Measurements from ENCODE around the gene PHLPP1.
"Not testable (repeated sequence)": the region's sequence is repeated elsewhere in the genome, so short reads cannot be mapped to it uniquely, and the experiment has no call there.

Gene PHLPP1

DNA sequence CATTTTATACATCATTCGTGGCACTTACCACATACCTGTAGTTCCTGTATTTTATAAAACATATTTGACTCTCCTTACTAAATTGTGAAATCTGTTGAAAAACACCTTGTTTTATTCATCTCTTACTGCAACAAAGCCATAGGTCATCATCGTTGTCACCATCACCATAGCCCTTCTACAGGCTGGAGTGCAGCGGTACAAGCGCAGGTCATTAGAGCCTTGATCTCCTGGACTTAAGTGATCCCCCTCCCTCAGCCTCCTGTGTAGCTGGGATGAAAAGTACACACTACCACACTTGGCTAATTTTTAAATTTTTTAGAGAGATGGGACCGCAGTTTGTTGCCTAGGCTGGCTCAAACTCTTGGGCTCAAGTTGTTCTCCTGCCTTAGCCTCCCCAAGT, 184.2 kb downstream of the PHLPP1 start:
- DNase-seq, result no peak

DNA sequence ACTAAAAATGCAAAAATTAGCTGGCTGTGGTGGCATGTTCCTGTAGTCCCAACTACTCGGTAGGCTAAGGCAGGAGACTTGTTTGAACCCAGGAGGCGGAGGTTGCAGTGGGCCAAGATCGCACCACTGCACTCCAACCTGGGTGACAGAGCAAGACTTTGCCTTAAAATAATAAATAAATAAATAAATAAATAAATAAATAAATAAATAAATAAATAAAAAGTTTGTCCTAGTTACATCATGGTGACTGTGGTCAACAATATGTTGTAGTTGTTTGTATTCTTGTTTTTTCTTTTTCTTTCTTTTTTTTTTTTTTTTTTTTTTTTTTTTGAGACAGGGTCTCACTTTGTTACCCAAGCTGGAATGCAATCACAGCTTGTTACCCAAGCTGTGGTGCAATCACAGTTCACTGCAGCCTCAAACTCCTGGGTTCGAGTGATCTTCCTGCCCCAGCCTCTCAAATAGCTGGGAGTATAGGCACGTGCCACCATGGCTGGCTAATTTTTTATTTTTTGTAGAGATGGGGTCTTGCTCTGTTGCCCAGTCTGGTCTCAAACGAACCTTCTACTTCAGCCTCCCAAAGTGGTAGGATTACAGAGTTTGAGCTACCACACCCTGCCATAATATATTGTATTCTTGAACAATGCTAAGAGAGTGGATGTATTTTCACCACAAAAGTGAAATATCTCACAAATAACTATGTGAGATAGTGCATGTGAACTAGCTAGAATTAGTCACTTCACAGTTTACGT, 185.0 kb downstream of the PHLPP1 start:
- DNase-seq, result no peak

DNA sequence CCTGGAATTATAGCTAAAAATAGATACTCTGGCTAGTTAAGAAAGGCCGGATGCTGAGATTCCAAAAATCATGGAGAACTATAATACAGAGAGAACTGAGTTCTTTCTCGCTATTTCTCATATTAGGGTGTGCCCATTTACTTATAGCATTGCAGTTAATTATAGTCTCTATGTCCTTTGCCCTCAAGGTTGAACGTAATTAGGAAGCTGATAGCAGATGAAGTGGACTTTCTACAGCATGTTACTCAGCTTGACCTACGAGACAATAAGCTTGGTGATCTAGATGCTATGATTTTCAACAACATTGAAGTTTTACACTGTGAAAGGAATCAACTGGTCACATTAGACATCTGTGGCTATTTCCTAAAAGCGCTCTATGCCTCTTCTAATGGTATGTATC, 187.4 kb downstream of the PHLPP1 start:
- DNase-seq, result no peak

DNA sequence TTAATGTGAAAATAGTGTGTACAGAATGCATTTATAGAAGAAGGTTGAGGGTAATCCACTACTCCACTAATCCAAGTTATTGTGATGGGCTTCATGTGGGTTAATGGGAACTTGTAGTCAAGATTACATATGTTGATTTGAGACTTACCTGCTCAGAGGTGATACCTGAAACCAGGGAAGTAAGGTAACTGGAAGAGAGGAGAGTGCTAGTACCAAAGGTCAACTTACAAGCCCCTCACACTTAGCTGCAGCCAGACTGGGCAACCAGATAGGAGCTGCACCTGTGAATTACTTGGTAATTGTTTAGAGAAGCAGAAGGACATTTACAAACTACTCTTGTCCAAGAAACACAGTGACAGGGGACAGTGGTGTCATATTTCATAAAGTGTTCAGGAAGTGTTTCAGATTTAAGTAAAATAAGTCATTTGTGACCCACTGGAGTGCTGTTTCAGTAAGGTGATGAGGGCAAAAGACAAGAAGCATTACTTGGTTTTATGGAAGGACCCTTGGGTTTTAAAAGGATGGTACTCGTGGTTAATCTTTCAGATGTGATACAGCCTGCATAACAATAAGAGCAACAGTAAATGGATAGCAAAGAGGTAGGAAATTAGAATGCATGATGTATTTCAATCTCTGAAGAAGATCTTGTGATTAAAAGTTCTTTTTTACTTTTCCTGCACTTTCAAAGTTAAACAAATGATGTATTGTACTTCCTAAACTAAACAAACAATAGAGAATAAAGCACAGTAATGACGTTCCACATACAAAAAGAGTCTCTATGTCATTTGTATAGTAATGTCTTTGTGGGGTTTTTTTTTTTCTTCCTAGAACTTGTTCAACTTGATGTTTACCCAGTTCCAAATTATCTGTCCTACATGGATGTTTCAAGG, 189.3 kb downstream of the PHLPP1 start:
- DNase-seq, result no peak

DNA sequence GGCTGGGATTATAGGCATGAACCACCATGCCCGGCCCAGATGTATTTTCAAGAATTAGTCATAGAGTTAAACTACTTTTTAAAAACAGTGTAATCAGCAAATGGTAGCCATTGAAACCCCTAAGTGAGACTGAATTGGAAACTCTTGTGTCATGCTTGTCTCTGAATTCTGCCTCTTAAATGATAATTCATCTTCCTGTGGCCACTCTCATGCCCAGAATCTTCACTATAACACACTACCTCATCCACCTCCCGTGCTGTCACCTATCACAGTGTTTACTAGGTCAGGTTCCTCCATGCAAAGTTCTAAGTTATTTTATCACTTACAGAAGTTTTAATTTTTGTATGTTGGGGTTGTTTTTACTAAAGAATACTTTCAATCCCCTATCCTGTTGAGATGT, 197.5 kb downstream of the PHLPP1 start:
- DNase-seq, result no peak

DNA sequence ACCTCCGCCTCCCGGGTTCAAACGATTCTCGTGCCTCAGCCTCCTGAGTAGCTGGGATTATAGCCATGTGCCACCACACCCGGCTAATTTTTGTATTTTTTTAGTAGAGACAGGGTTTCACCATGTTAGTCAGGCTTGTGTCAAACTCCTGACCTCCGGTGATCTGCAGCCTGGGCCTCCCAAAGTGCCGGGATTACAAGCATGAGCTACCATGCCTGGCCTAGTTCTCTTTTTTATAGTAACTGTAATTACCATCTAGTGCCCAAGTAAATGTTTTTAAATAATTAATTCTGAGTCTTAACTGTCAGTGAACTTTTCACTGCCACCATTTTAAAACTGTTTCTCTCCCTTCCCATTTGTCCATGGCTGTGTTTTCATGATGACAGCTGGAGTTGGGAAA, 198.5 kb downstream of the PHLPP1 start:
- DNase-seq, result not testable (repeated sequence)

DNA sequence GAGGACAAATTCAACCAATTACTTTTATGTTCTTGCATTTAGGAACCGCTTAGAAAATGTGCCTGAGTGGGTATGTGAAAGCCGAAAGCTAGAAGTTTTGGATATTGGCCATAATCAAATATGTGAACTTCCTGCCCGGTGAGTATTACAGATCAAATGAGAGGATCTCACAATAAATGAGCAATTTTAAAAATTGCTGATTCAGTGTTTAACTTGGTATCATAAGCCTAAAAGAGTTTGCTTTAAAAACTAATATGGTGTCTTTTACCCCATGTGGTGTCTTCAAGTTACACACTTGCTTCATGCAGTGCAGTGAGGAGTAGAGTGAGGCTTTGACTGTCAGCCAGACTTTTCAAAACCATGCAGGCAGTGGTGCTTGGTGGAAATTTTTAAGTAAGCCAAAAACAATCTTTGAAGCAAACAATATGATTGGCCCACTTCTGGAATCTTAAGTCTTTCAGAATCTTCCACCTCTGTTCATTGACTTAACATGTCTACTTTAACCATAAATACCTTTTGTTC, 199.6 kb downstream of the PHLPP1 start:
- DNase-seq, result no peak

DNA sequence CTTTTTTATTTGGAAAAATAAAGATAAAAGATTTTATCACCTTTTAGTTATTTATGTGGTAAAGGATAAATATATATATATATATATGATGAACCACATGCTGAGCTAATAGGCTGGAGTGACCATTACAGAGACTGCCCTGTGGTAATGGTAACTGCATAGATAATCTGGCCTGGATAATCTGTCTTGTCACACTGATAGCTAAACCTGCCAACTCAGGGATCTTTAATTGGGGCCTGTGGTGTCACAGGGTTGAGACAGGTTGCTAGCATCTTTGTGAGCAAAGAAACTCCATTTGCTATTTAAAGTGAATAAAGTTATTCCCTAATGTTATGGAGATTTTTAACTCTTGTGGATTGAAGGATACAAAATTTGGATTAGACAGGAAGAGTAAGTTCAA, 203.0 kb downstream of the PHLPP1 start:
- no peak for DNase-seq

DNA sequence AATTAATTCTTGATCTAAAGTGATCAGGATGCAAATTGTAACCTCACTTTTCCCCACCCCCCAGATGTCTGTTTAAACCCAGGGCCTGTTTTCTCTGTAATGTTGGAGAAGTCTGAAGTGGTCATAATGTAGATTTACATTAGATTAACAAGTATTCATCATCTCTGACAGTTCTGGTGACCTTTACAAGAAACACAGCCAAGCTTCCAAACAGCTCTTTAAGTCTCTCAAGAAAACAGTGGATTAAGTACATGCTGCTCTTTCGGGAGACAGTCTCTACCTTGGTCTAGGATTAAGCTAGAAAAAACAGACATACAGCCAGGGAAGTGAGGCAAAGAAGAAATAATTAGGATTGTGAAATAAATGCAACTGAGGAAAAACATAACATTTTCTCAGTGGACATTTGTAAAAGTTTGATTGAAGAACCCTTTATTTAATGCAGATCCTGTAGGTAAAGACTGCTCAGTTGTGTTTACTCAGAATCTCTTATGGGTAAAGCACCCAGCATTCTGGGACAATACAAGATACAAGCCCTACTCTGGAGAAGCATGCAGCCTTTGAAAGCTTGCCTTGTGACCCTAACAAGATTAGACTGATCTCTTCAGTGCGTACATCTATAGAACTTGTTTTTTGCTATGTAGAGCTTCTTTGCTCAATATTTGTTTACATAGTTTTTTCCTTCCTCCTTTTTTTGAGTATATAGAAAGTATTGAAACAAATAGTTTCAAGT, 203.9 kb downstream of the PHLPP1 start:
- DNase-seq, result no peak

DNA sequence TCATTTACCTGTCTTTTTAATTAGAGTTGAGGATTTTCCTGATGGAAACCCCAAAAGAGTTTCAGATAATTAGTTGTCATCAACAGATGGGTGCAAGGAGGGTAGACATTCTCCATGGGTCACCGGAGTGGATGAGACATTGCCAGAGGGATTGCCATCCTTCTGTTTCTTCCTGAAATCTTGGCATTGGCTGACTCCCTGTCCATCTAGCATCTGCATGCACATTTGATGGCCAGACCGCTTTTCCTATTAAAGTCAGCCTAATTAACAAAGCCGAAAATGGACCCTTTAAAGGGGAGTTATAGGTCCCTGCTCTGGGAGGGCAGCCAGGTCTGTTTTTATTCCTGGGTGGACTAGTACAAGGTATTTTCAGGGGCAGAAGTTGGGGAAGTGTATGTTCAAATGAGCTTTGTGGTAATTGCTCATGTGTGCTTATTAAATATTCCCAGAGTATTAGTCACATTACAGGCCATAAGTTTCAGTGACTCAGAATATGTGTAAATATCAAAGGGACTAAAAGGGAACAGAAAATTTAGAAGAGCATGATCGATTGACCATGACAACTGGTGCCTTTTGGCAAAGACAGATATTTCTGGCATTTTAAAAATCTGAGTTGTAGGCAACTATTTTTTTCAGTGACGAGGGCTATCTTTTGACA, 209.8 kb downstream of the PHLPP1 start:
- DNase-seq, result no peak

DNA sequence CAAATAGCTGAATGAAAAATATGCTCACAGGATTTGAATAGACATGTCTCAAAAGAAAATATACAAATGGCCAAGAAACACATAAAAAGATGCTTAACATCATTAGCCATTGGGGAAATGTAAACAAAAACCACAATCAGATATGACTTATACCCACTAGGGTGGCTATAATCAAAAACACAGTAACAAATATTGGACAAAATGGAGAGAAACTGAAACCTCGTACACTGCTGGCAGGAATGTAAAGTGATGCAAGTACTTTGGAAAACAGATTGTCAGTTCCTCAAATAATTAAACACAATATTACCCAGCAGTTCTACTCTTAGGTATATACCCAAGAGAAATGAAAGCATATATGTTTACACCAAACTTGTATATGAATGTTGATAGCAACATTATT, 213.0 kb downstream of the PHLPP1 start:
- DNase-seq, result no peak

DNA sequence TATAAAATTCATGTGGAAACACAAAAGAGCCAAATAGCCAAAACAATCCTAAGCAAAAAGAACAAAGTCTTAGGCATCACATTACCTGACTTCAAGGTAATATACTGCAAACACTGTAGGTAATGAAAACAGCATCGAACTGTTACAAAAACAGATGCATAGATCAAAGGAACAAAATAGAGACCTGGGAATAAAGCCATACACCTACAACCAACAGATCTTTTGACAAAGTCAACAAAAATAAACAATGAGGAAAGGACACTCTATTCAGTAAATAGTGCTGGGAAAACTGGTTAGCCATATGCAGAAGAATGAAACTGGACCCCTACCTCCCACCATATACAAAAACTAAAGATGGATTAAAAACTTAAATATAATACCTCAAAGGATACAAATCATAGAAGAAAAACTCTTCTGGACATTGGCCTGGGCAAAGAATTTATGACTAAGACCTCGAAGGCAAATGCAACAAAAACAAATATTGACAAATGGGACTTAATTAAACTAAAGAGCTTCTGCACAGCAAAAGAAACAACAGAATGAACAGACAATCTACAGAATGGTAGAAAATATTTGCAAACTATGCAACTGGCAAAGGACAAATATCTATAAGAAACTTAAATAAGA, 218.0 kb downstream of the PHLPP1 start:
- no peak for DNase-seq

DNA sequence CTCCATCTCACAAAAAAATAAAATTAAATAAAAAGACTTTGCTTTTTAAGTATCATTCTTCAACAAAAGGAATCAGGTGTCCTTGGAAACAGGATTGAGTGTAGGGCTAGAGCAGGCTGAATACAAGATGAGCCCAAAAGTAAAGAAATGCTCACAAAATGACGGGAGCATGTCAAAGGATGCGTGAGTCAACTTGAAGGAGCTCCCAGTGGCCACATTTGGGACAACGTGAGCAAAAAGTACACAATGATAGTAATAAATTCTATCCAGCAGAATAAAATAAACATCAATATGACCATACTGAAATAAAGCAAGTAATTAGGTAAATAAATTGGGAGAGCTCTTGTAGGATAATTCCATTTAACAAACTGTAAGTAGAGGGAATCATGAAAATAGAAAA, 220.7 kb downstream of the PHLPP1 start:
- no peak for DNase-seq

DNA sequence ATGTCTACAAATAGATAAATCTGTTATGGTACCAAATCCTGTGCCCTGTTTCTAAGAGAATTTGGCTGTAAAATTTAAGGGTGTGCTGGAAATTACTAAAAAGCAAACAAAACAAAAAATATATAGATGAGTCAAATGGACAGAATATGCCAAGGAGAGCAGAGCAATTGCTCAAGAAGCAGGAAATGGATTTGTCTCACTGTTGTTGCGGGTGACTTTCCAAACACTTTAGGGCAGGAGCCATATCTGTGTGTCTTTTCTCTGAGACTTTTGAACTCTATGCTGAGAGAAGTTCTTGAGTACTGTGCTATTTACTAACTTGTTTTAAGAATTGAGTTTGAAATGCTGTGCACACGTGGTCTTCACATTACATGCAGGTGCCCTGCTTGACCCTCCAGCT, 221.7 kb downstream of the PHLPP1 start:
- DNase-seq, result no peak

DNA sequence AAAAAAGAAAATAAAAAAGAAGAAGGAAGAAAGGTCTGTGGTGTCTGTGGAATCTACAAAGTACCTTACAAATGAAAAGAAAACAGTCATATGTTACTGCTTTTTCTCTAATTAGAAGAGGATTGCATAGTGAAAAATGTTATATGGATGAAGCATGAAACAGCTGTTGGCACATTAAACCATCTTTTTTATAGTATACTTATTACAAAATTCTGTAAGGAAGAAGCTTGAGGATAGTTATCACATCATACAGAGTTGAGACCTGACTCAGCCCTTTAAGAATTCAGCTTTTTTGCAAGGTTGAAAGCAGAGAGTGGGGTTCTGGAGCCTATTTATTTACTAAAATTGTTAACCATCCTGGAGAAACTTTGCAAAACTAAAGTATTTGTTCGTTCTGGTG, 222.7 kb downstream of the PHLPP1 start:
- no peak for DNase-seq

DNA sequence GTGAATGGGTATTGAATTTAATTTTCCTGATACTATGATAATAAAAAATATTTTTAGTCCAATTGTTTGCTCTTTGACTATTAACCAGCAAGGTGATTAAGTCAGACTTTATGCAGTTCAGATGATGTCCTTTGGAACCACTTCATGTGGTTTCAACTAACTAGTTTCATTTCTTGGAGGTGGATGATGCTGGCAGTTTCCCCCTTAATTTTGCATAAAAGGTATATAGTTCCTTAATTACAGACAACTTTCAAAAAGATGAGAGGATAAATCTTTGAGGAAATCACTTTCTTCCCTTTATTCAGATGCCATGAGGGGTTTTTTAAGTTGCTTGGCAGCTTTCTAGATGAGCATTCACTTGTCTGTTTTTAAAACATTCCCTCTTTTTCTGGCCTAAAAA, 223.1 kb downstream of the PHLPP1 start:
- no peak for DNase-seq

DNA sequence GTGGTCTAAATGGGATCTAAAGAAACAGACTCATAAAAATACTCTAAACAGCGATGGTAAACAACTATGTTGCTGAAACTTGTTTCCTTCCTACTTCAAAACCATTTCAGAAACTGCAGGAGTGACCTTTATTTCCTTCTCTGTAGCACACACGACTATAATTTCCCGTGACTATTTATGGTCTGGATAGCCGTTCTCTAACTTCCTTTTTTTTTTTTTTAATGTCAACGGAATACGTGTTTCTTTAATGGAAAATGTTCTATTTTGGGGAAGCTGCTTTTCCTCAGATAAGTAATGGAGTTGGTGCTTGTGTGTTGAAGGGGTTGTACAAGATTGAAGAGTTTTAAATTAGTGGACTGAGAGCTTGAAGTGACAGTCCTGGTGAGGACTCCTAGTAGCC, 224.1 kb downstream of the PHLPP1 start:
- DNase-seq, result no peak

DNA sequence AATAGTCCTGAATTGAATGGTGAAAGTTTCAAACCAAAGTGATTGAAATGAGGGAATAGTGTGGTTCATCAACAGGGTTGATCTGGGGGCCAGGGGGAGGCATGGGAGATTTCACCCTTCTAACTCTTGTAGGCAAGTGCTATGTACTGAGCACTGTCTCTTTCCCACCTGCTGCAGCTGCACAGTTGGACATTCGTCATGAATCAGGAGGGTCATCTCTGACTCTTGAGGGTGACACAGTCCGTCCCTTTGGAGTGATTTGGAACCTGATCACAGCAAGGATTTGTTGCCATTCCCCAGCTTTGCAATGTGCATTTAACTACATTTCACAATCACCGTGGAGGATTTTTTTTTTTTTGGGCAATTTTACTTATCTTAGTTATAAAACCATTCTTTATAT, 224.6 kb downstream of the PHLPP1 start:
- DNase-seq, result no peak

DNA sequence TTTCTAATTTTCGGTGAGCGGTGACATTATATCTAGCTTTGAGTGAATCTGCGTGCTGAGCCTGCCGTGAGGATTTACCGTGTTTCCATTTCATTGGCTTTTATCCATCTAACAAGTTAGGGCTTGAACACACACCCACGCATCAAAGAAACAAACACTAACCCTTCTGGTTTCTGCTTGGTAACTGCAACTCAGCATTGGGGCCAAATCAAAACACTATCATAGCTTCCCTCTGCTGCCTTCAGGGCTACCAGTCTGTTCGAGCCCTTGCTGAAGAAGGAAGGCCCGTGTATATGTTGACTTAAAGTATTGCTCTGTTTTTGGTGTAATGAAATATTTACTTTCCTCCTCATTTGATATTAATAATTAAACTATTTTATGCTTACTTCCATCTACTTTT, 227.2 kb downstream of the PHLPP1 start:
- no peak for DNase-seq

DNA sequence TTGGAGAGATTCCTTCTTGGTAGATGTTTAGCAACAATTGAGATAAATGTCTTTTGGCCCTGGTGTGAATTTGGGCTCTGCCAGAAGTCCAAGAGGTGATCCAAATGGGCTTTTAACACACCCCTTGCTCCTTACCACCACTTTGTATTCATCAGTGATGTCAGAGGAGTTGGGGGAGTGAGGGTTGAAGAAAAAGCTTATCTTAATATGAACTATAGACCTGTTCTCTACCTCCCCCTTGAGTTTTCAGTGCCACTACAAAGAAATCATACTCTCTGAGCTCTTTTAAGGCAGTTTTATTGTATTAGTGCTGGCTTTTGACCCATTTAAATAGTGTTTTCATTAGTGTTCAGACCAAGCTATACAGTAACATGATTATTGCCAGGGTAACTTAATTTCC, 229.1 kb downstream of the PHLPP1 start:
- no peak for DNase-seq

DNA sequence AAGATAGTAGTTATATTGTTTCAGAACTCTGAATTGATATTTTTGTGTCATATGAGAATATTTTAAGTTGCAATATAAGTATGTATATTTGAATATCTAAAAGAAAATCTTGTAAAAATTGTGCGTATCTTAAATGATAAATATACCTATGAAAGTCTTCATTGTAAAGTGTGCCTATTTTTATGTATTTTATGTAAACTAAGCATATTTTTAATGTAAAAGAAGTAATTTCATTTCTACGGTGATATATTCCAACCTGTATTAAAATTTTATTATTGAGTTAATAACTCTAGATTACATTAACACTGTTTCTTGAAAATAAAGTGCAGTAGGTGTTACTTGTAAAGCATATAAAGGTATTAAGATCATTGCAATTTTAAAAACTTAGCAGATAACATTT, 233.4 kb downstream of the PHLPP1 start:
- no peak for DNase-seq

DNA sequence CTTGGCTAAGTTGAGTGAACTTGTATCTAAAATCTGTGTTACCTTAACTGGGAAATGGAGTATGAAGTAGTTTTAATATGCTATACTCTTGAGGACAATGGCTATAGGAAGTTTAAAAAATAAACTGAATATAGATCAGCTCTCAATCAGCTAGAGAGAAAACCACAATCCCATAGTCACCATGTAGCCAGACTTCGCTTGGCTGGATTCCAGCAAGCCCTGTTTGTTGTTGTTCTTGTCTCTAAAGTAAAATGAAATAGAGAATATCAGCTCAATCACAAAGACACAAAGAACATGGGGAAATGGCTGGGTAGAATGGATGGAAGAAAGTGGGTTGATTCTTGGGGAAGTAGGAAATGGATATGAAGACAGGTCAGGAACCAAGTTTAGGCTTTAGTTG, 234.9 kb downstream of the PHLPP1 start:
- no peak for DNase-seq

DNA sequence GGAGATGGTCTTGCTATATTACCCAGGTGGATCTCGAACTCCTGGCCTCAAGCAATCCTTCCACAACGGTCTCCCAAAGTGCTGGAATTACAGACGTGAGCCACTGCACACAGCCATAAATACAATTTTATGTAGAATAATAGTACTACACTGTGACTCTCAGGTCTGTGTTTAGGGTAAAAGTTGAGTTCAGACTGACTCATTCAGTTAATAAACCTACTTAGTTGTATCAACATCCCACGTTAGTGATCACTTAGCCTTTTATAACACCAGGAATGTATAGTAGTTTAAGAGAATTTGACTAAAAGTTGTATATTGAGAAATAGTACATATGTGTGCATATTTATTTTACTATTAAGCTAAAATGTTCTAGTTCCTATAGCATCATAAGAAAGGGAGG, 237.5 kb downstream of the PHLPP1 start:
- no peak for DNase-seq
